HepG2 (cell line): ENCODE data around the gene SPAG9. TPM values are rescaled to one million over a fixed set of nuclear protein-coding genes. Genes with fewer than 3 reads are reported as not detected.

Experiments
- ARID3A ChIP-seq: IDR thresholded peaks from 2 replicates; pipeline ENCODE4 v1.6.1; 2012; ENCODE audit warnings: low read depth, low read length, improper control_type of control experiment
- BRF2 ChIP-seq: sonication (generic); formaldehyde crosslinking; IDR thresholded peaks from 2 replicates; pipeline ENCODE4 v1.8.1; 2022; ENCODE audit warnings: mild to moderate bottlenecking, missing genetic modification reagents
- HES4 ChIP-seq: sonication (generic); formaldehyde crosslinking; IDR thresholded peaks from 2 replicates; pipeline ENCODE4 v1.9.0; 2021; ENCODE audit warnings: mild to moderate bottlenecking, missing genetic modification reagents, borderline replicate concordance
- KDM1A ChIP-seq: IDR thresholded peaks from 2 replicates; pipeline ENCODE4 v1.6.1; 2016; ENCODE audit warnings: missing compliant biosample characterization
- NR2F6 ChIP-seq, 2 experiments: IDR thresholded peaks; 2 replicates each; pipeline ENCODE4 v1.6.1; 2016; ENCODE audit warnings: antibody characterized with exemption in 1 of 2, mild to moderate bottlenecking in 1 of 2
- PRDM10 ChIP-seq: sonication (generic); formaldehyde crosslinking; IDR thresholded peaks from 2 replicates; pipeline ENCODE4 v1.4.0; 2020; ENCODE audit warnings: low read depth, missing genetic modification reagents
- TFE3 ChIP-seq: IDR thresholded peaks from 2 replicates; pipeline ENCODE4 v1.6.1; 2016
- ZNF224 ChIP-seq: sonication (generic); formaldehyde crosslinking; IDR thresholded peaks from 2 replicates; pipeline ENCODE4 v1.5.0; 2020; ENCODE audit warnings: mild to moderate bottlenecking, missing genetic modification reagents
- ZNF331 ChIP-seq: sonication (generic); formaldehyde crosslinking; IDR thresholded peaks from 2 replicates; pipeline ENCODE4 v1.4.0; 2020; ENCODE audit warnings: missing genetic modification reagents
- ZNF44 ChIP-seq: sonication (generic); formaldehyde crosslinking; IDR thresholded peaks from 2 replicates; pipeline ENCODE4 v1.5.1; 2020; ENCODE audit warnings: mild to moderate bottlenecking, missing genetic modification reagents
- ZNF547 ChIP-seq: sonication (generic); formaldehyde crosslinking; IDR thresholded peaks from 2 replicates; pipeline ENCODE4 v1.5.1; 2020; ENCODE audit warnings: mild to moderate bottlenecking, missing genetic modification reagents
- ZNF556 ChIP-seq: sonication (generic); formaldehyde crosslinking; IDR thresholded peaks from 2 replicates; pipeline ENCODE4 v1.4.0; 2020; ENCODE audit warnings: mild to moderate bottlenecking, missing genetic modification reagents, borderline replicate concordance
- ZNF557 ChIP-seq: sonication (generic); formaldehyde crosslinking; IDR thresholded peaks from 2 replicates; pipeline ENCODE4 v1.4.0; 2020; ENCODE audit warnings: missing genetic modification reagents
- ZNF687 ChIP-seq: sonication (generic); formaldehyde crosslinking; IDR thresholded peaks from 2 replicates; pipeline ENCODE4 v1.5.1; 2020; ENCODE audit warnings: mild to moderate bottlenecking, missing genetic modification reagents, moderate library complexity
- ZNF772 ChIP-seq: sonication (generic); formaldehyde crosslinking; IDR thresholded peaks from 2 replicates; pipeline ENCODE4 v1.5.0; 2020; ENCODE audit warnings: mild to moderate bottlenecking, missing genetic modification reagents
- polyA plus RNA-seq, 8 experiments: library from polyadenylated mRNA; depleted of rRNA in 3 of 8; stranded (reverse) in 7 of 8; unstranded in 1 of 8; fragments of >200 nt; fragmentation: Illumina TruSeq in 4 of 8; extraction: Trizol in 4 of 8; gene quantifications; 2 replicates each; pipeline versions ENCODE4 v1.2.1 to v1.2.3, GENCODE V29; 2011 to 2016; ENCODE audit warnings: low read depth in 4 of 8, missing spikeins in 1 of 8, mixed read lengths in 1 of 8; ENCODE audit not compliant: insufficient read depth in 1 of 8
- total RNA-seq, 5 experiments: library from RNA; depleted of rRNA; stranded (reverse); fragments of >200 nt; fragmentation: Illumina TruSeq; extraction: Trizol; gene quantifications; 2 replicates each; pipeline ENCODE4 v1.2.3, GENCODE V29; 2016; ENCODE audit warnings: low read depth in 1 of 5

The SPAG9 gene
- total and polyA plus RNA-seq, 2 of the 13 experiments (the other 11 are each of a cell fraction or from before 2014, with no cell fraction given), result 43.2 to 78.6 TPM

- TF ChIP-seq ZNF44 (CRISPR knock-in tag), result 0 out of 2 replicates have a peak, but pooled peaks have one; percentile 21
- TF ChIP-seq KDM1A (CRISPR knock-in tag), result peak; percentile 73
- TF ChIP-seq NR2F6 (IDR thresholded peaks at IDR 0.05), result peak; percentile 98
- peak; percentile 99 for TF ChIP-seq NR2F6 (CRISPR knock-in tag; IDR thresholded peaks at IDR 0.05)
- TF ChIP-seq ZNF224 (CRISPR knock-in tag), result peak; percentile 92
- TF ChIP-seq ZNF687, result peak; percentile 58
- 0 out of 2 replicates have a peak, but pooled peaks have one; percentile 33 for TF ChIP-seq ARID3A
- peak; percentile 75 for TF ChIP-seq TFE3 (CRISPR knock-in tag)
- peak; percentile 55; the same call in 1 of the 2 replicates for TF ChIP-seq BRF2 (CRISPR knock-in tag)
- TF ChIP-seq ZNF772 (CRISPR knock-in tag), result peak; percentile 66; the same call in 1 of the 2 replicates
- 0 out of 2 replicates have a peak, but pooled peaks have one; percentile 28 for TF ChIP-seq ZNF547 (CRISPR knock-in tag)
- peak; percentile 69 for TF ChIP-seq PRDM10 (CRISPR knock-in tag)
- TF ChIP-seq ZNF556 (CRISPR knock-in tag), result peak; percentile 81; the same call in 1 of the 2 replicates
- peak; percentile 72 for TF ChIP-seq ZNF331 (CRISPR knock-in tag)
- TF ChIP-seq HES4, result peak; percentile 90
- TF ChIP-seq ZNF557 (CRISPR knock-in tag), result 0 out of 2 replicates have a peak, but pooled peaks have one; percentile 63
Measured at GRCh38 chr17:51112303-51113222, 8.1 kb downstream of the SPAG9 start (continued).
